GM12878 (cell line): ENCODE measurements around the gene FKBP11.
"Not testable (repeated sequence)": the region's sequence is repeated elsewhere in the genome, so short reads cannot be mapped to it uniquely, and the experiment has no call there.

Experiments used
- CBFB ChIP-seq: IDR thresholded peaks from 2 replicates; pipeline ENCODE4 v1.6.1; 2016; ENCODE audit warnings: antibody characterized with exemption, low read depth
- GABPA ChIP-seq: IDR thresholded peaks from 2 replicates; pipeline ENCODE4 v1.6.1; 2014; ENCODE audit warnings: antibody characterized with exemption, low read depth, mild to moderate bottlenecking, inconsistent platforms
- POLR2A ChIP-seq: IDR thresholded peaks from 2 replicates; pipeline ENCODE4 v1.6.1; 2011; ENCODE audit warnings: low read depth, mild to moderate bottlenecking, low read length
- PRDM15 ChIP-seq: fragments of 450-650 bp; formaldehyde crosslinking; IDR thresholded peaks from 2 replicates; pipeline ENCODE4 v1.4.0; 2020; ENCODE audit warnings: mild to moderate bottlenecking, moderate library complexity
- RBBP5 ChIP-seq: fragments of 200-600 bp; sonication (generic); conservative IDR thresholded peaks from 2 replicates; pipeline ENCODE4 v1.6.1; 2016
- TF ChIP-seq, protein P1 (sequence below), 3 experiments: IDR thresholded peaks in 2 of 3; conservative IDR thresholded peaks in 1 of 3; 2 replicates each; pipeline ENCODE4 v1.5.1; 2011; ENCODE audit warnings: low read depth in 3 of 3, low read length in 3 of 3, mild to moderate bottlenecking in 3 of 3, control low read depth in 2 of 3, moderate library complexity in 2 of 3, inconsistent platforms in 1 of 3, mixed read lengths in 1 of 3; ENCODE audit not compliant: control insufficient read depth in 2 of 3, insufficient read depth in 1 of 3; ENCODE audit errors: extremely low read depth in 1 of 3

- TF ChIP-seq POLR2A; PRDM15 (CRISPR knock-in tag); RBBP5; GABPA; CBFB: not testable (repeated sequence)
- TF ChIP-seq, protein P1, sequence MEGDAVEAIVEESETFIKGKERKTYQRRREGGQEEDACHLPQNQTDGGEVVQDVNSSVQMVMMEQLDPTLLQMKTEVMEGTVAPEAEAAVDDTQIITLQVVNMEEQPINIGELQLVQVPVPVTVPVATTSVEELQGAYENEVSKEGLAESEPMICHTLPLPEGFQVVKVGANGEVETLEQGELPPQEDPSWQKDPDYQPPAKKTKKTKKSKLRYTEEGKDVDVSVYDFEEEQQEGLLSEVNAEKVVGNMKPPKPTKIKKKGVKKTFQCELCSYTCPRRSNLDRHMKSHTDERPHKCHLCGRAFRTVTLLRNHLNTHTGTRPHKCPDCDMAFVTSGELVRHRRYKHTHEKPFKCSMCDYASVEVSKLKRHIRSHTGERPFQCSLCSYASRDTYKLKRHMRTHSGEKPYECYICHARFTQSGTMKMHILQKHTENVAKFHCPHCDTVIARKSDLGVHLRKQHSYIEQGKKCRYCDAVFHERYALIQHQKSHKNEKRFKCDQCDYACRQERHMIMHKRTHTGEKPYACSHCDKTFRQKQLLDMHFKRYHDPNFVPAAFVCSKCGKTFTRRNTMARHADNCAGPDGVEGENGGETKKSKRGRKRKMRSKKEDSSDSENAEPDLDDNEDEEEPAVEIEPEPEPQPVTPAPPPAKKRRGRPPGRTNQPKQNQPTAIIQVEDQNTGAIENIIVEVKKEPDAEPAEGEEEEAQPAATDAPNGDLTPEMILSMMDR (IDR thresholded peaks at IDR 0.05 in 2 of 3, conservative IDR thresholded peaks at IDR 0.05 in 1 of 3; ENCODE audit: control insufficient read depth in 2 of 3, extremely low read depth in 1 of 3, insufficient read depth in 1 of 3, low read depth in 3 of 3, low read length in 3 of 3) = not testable (repeated sequence)
Measured at GRCh38 chr12:48873534-48873933, 51.8 kb downstream of the FKBP11 start.
